MM.1S (cell line): ENCODE results near the gene SP140L.

Experiments
- CTCF ChIP-seq: fragments of 300-600 bp; sonication (generic); IDR thresholded peaks from 2 replicates; pipeline ENCODE4 v1.5.1; 2016; ENCODE audit warnings: antibody characterized with exemption, low read length, mixed read lengths
- EZH2 ChIP-seq: fragments of 300-600 bp; sonication (generic); optimal IDR thresholded peaks from 2 replicates; pipeline ENCODE3; 2017; ENCODE audit warnings: low read depth, mild to moderate bottlenecking, antibody characterized with exemption, low read length, mixed read lengths
- EZH2phosphoT487 ChIP-seq: fragments of 300-600 bp; sonication (generic); IDR thresholded peaks from 2 replicates; pipeline ENCODE4 v1.6.1; 2018; ENCODE audit warnings: antibody characterized with exemption, low read length

GRCh38 chr2:230383453-230383852 lies 56.5 kb downstream of the SP140L start:
- no peak for TF ChIP-seq CTCF
- TF ChIP-seq EZH2, result no peak
- TF ChIP-seq EZH2phosphoT487, result no peak
